Heart right ventricle (tissue), 16 donors: ENCODE results near the gene PCSK5. TPM values are rescaled to one million over a fixed set of nuclear protein-coding genes. Genes with fewer than 3 reads are reported as not detected.

Experiments used
- ATAC-seq, 8 donors: fragments of 200-7000 bp; cut with Tn5 transposase; one replicate each; pipeline ENCODE4 v1.9.1; 2020; ENCODE audit warnings: mild to moderate bottlenecking in 8 of 8, moderate library complexity in 8 of 8, moderate number of reproducible peaks in 1 of 8
- DNase-seq, 2 donors: peaks; one replicate each; pipeline ENCODE4 v3.0.0-alpha.2; 2020
- H3K27ac ChIP-seq, 10 donors: fragments of 200-600 bp; sonication (generic) in 2 of 10; one replicate each; pipeline versions ENCODE4 v1.5.0 to v1.8.0; 2020 to 2022; ENCODE audit warnings: mild to moderate bottlenecking in 3 of 10
- H3K27me3 ChIP-seq, 7 donors: fragments of 200-600 bp; one replicate each; pipeline ENCODE4 v1.8.0; 2021 to 2022; ENCODE audit warnings: mild to moderate bottlenecking in 2 of 7
- H3K36me3 ChIP-seq, 9 donors: fragments of 200-600 bp; sonication (generic) in 1 of 9; one replicate each; pipeline versions ENCODE4 v1.5.0 to v1.8.0; 2020 to 2022; ENCODE audit warnings: mild to moderate bottlenecking in 2 of 9
- H3K4me1 ChIP-seq, 9 donors: fragments of 200-600 bp; sonication (generic) in 1 of 9; one replicate each; pipeline versions ENCODE4 v1.5.0 to v1.8.0; 2020 to 2022; ENCODE audit warnings: mild to moderate bottlenecking in 4 of 9
- H3K4me3 ChIP-seq, 10 donors: fragments of 200-600 bp; sonication (generic) in 2 of 10; one replicate each; pipeline versions ENCODE4 v1.5.0 to v1.8.0; 2020 to 2022; ENCODE audit warnings: mild to moderate bottlenecking in 7 of 10, moderate library complexity in 2 of 10
- H3K9me3 ChIP-seq, 11 donors: fragments of 200-600 bp in 10 of 11; sonication (generic) in 2 of 11; one replicate each; pipeline versions ENCODE4 v1.5.0 to v1.8.0; 2013 to 2022; ENCODE audit warnings: mild to moderate bottlenecking in 2 of 11, control low read depth in 1 of 11, moderate library complexity in 1 of 11
- CTCF ChIP-seq, 9 donors: fragments of 200-600 bp; sonication (generic) in 2 of 9; IDR thresholded peaks; one replicate each; pipeline versions ENCODE4 v1.5.0 to v1.8.0; 2021 to 2022; ENCODE audit warnings: antibody characterized with exemption in 9 of 9, mild to moderate bottlenecking in 5 of 9, moderate library complexity in 1 of 9
- WGBS, 2 donors: extraction: QIAGEN DNeasy Blood & Tissue Kit; methylation state at CpG; one replicate each; pipeline ENCODE4 v1.1.7; 2013; ENCODE audit warnings: inconsistent platforms in 1 of 2; 5-methylcytosine and 5-hydroxymethylcytosine counted together
- intact Hi-C, 10 donors: fragments of 100-400 bp; cut with DNase I; formaldehyde crosslinking; loops; one replicate each; pipeline versions ENCODE4 v1.11.1 to v1.14.2; 2022
- polyA plus RNA-seq, 2 donors: library from polyadenylated mRNA; stranded (reverse); fragments of 200-250 nt; gene quantifications; one replicate each; pipeline ENCODE4 v1.2.3, GENCODE V29; 2013
- total RNA-seq, 10 donors: library from RNA; stranded (reverse); fragmentation: NEBNext Ultra II Directional in 3 of 10; extraction: Animal tissue kit (Norgen Biotek cat#: 25700) in 3 of 10; gene quantifications; one replicate each; pipeline versions ENCODE4 v1.2.1 to v1.2.4, GENCODE V29; 2021 to 2023
- donor health status: Arrhythmogenic right ventricular cardiomyopathy.
- donor health status: ischemic (EF 13 %, LVEDD 7.1; RV severe dilation, severe dysfunction).
- donor health status: healthy with polysubstance abuse.
- donor health status: DM: no; HTN: yes; CAD: no.
- donor health status: DM: no; HTN: no; CAD: no.
- donor health status: ischemic (EF 25% LVEDD 6.9; RV normal size, moderate dysfunction).
- donor health status: ischemic (EF 25% LVEDD 5.7; RV mildly dilated, moderate dysfunction).
- donor health status: healthy.
- donor health status: DM: yes; HTN: yes; CAD: no.
- donor health status: Ischemic cardiomyopathy.
- donor health status: ischemic (EF 35%, LVEDD 5.7; RV mildly dilated, moderate dysfunction).
- donor health status: nonischemic (EF 11% LVEDD 7.7; RV severe dilation, severe dysfunction).
- donor health status: DM: yes; HTN: yes; CAD: no.
- donor health status: PGD.
- donor health status: ischemic (EF 29% LVEDD 5.4; RV normal size, mild dysfunction).
- donor health status: nonischemic (EF 23%, LVEDD 6.1; RV moderate dilation, normal function).

Gene PCSK5
- total and polyA plus RNA-seq, 12 donors = 1.8 to 8.3 (median 5.7) TPM

DNA sequence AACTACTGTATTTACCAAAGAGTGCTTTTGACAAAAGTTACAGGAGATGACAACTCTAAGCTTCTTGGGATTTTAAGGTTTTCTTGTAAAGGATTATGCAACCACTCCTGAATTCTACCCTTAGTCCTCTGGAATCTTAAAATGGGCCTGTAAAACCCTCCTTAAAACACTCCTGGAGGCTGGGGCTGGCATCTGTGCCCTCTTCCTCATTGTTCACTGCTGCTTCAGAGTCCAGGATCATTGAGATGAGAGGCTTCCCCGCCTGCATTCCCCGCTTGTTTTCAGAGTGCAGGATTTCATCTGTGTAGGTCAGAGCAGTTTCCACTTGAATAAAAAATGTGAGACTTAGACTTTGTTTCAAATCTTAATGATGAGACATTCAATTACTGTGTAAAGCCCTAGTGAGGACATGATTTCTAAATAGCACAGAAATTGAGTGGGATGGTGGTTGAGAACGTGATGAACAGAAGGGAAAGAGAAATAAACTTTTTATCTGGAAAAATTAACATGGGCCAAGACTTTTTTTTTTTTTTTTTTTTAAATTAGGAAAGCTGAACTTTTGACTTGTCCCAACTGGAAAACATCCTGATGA, 40.4 kb downstream of the PCSK5 start:
- TF ChIP-seq CTCF (IDR thresholded peaks at IDR 0.05) = no peak
- intact Hi-C loops = no loop called here
- DNase-seq (no peak), ATAC-seq (no peak)
- H3K27ac ChIP-seq = peak overlapping the region in 2 of 10 donors; percentile 5 to 10
- H3K27me3 ChIP-seq = no peaks in the 10 kb centered on the region
- no peaks in the 10 kb centered on the region for H3K9me3 ChIP-seq
- 65 to 73% methylated on average over 3 of the region's 3 CpGs for WGBS, 2 donors
- no peak overlapping the region for H3K4me3 ChIP-seq
- peaks cover 0 to 13% (median 6%) of the 10 kb centered on the region in 9 donors for H3K4me1 ChIP-seq
- H3K36me3 ChIP-seq = peaks cover 0 to 30% (median 0%) of the 10 kb centered on the region in 9 donors

GRCh38 chr9:75933982-75934381, 43.5 kb downstream of the PCSK5 start:
- no peaks in the 10 kb centered on the region for H3K27me3 ChIP-seq
- no peak for TF ChIP-seq CTCF (IDR thresholded peaks at IDR 0.05)
- ATAC-seq (no peak), DNase-seq (no peak)
- H3K4me3 ChIP-seq = no peak overlapping the region
- WGBS, 2 donors = 86 to 98% methylated on average over 7 of the region's 7 CpGs
- H3K9me3 ChIP-seq = no peaks in the 10 kb centered on the region
- no peak overlapping the region for H3K27ac ChIP-seq
- peaks cover 0 to 13% (median 6%) of the 10 kb centered on the region in 9 donors for H3K4me1 ChIP-seq
- intact Hi-C loops = no loop called here
- H3K36me3 ChIP-seq = peaks cover 0 to 30% (median 0%) of the 10 kb centered on the region in 9 donors

GRCh38 chr9:75935591-75935990, 45.1 kb downstream of the PCSK5 start:
- Histone ChIP-seq H3K9me3 (no peaks in the 10 kb centered on the region), H3K4me3 (no peak overlapping the region), H3K27ac (no peak overlapping the region), H3K4me1 (peaks cover 0 to 10% (median 5%) of the 10 kb centered on the region in 9 donors), H3K36me3 (peaks cover 0 to 30% (median 0%) of the 10 kb centered on the region in 9 donors), H3K27me3 (no peaks in the 10 kb centered on the region)
- intact Hi-C loops = no loop called here
- no peak for TF ChIP-seq CTCF (IDR thresholded peaks at IDR 0.05)
- WGBS, 2 donors = 77 to 87% methylated on average over 2 of the region's 2 CpGs
- no peak for ATAC-seq
- no peak for DNase-seq

- ATAC-seq (no peak), DNase-seq (no peak)
- TF ChIP-seq CTCF (IDR thresholded peaks at IDR 0.05) = no peak
- 78 to 79% methylated on average over 7 of the region's 7 CpGs for WGBS, 2 donors
- H3K9me3 ChIP-seq = no peaks in the 10 kb centered on the region
- intact Hi-C loops = no loop called here
- peaks cover 0 to 4% (median 0%) of the 10 kb centered on the region in 9 donors for H3K4me1 ChIP-seq
- no peak overlapping the region for H3K4me3 ChIP-seq
- peaks cover 0 to 28% (median 0%) of the 10 kb centered on the region in 9 donors for H3K36me3 ChIP-seq
- H3K27me3 ChIP-seq = no peaks in the 10 kb centered on the region
- no peak overlapping the region for H3K27ac ChIP-seq
Observed at GRCh38 chr9:75937521-75938258, 47.2 kb downstream of the PCSK5 start.
